Sigmoid colon (tissue), 4 donors: ENCODE data around the gene ZNF688.

Source experiments
- EP300 ChIP-seq, 4 donors: sonication (generic); formaldehyde crosslinking; IDR thresholded peaks; one replicate each; pipeline ENCODE4 v1.6.1; 2017; ENCODE audit warnings: antibody characterized with exemption in 4 of 4
- POLR2A ChIP-seq, 2 donors: fragments of 450-650 bp; IDR thresholded peaks; one replicate each; pipeline ENCODE4 v1.6.1; 2016; ENCODE audit warnings: antibody characterized with exemption in 2 of 2, mild to moderate bottlenecking in 2 of 2, moderate library complexity in 2 of 2
- POLR2AphosphoS5 ChIP-seq, 4 donors: sonication (generic); formaldehyde crosslinking; IDR thresholded peaks; one replicate each; pipeline ENCODE4 v1.6.1; 2017; ENCODE audit warnings: antibody characterized with exemption in 4 of 4
- TF ChIP-seq, protein P1 (sequence below), 4 experiments: fragments of 450-650 bp in 3 of 4; fragments of 200-600 bp in 1 of 4; IDR thresholded peaks; one replicate each; pipeline ENCODE4 v1.5.1; 2016 to 2019; ENCODE audit warnings: antibody characterized with exemption in 4 of 4, mild to moderate bottlenecking in 3 of 4, moderate library complexity in 2 of 4

DNA sequence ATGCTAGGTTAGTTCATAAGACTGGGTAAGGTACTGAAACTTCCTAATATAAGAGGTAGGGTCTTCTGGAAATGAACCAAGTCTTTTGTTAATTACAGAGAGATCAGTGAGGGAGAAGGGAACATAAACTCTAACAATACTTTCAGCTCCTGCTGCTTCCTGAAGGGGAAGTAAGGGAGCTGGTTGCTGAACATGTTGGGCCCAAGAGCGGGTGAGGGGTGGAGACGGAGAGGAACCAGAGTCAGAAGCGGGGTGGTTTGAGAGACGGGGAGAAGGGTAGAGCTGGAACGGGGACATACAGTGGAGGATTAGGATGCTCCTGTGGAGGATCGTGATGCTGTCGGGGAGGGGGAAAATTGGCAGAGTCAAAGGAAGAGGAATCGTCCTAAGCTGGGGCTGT is 25.4 kb downstream of the ZNF688 start:
- TF ChIP-seq, protein P1, sequence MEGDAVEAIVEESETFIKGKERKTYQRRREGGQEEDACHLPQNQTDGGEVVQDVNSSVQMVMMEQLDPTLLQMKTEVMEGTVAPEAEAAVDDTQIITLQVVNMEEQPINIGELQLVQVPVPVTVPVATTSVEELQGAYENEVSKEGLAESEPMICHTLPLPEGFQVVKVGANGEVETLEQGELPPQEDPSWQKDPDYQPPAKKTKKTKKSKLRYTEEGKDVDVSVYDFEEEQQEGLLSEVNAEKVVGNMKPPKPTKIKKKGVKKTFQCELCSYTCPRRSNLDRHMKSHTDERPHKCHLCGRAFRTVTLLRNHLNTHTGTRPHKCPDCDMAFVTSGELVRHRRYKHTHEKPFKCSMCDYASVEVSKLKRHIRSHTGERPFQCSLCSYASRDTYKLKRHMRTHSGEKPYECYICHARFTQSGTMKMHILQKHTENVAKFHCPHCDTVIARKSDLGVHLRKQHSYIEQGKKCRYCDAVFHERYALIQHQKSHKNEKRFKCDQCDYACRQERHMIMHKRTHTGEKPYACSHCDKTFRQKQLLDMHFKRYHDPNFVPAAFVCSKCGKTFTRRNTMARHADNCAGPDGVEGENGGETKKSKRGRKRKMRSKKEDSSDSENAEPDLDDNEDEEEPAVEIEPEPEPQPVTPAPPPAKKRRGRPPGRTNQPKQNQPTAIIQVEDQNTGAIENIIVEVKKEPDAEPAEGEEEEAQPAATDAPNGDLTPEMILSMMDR (IDR thresholded peaks at IDR 0.05), result no peak
- TF ChIP-seq POLR2AphosphoS5 (IDR thresholded peaks at IDR 0.05) (no peak), EP300 (IDR thresholded peaks at IDR 0.05) (no peak), POLR2A (IDR thresholded peaks at IDR 0.05) (no peak)
